HG03342 (cell line): ENCODE data around the gene ZNF646.

Source experiments
- ATAC-seq: cut with Tn5 transposase; IDR thresholded peaks from one replicate; pipeline ENCODE4 v1.9.1; 2021; ENCODE audit warnings: mild to moderate bottlenecking, moderate library complexity; ENCODE audit not compliant: unreplicated experiment

ZNF646 gene, protein sequence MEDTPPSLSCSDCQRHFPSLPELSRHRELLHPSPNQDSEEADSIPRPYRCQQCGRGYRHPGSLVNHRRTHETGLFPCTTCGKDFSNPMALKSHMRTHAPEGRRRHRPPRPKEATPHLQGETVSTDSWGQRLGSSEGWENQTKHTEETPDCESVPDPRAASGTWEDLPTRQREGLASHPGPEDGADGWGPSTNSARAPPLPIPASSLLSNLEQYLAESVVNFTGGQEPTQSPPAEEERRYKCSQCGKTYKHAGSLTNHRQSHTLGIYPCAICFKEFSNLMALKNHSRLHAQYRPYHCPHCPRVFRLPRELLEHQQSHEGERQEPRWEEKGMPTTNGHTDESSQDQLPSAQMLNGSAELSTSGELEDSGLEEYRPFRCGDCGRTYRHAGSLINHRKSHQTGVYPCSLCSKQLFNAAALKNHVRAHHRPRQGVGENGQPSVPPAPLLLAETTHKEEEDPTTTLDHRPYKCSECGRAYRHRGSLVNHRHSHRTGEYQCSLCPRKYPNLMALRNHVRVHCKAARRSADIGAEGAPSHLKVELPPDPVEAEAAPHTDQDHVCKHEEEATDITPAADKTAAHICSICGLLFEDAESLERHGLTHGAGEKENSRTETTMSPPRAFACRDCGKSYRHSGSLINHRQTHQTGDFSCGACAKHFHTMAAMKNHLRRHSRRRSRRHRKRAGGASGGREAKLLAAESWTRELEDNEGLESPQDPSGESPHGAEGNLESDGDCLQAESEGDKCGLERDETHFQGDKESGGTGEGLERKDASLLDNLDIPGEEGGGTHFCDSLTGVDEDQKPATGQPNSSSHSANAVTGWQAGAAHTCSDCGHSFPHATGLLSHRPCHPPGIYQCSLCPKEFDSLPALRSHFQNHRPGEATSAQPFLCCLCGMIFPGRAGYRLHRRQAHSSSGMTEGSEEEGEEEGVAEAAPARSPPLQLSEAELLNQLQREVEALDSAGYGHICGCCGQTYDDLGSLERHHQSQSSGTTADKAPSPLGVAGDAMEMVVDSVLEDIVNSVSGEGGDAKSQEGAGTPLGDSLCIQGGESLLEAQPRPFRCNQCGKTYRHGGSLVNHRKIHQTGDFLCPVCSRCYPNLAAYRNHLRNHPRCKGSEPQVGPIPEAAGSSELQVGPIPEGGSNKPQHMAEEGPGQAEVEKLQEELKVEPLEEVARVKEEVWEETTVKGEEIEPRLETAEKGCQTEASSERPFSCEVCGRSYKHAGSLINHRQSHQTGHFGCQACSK (N-terminal part only)

DNA sequence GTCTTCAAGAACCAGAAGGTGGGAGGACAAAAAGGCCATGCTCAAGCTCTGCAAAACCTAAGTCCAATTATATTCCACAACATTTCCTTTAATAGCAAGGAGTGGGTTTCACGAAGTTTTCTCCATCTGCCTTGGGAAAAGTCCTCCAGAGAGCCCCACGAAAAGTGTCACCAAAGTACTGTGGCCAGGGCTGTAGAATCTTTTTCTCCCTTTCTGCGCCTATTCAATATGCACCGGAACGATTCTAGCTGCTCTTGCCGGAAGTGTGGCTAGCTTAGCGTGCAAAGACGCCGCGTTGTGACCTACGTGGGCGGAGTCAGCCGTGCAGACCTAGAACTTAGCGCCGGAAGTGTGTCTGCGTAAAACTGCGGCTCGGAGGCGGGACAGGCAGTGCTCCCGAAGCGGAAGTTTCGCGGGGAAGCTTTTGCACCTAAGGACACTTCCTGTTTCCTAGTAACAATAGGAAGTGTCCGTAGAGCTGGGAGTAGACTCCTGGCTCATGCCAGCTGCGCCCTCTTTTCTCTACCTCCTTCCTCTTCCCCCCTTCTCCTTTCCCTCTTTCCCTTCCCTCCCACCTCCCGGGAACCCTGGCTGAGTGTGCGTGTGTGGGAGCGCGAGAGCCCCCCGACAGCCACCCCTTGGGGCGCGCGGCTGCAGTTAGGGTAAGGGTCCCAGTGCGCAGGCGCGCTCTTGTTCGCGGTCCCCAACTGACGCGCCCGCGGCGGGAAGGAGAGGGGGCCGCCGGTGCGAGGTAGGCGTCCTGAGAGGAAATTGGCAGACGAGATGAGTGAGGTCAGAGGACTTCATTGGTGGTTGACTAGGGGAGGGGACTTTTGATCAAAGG is at the start of gene ZNF646, which contains the start of gene ZNF668:
Gene ZNF646, plus strand, starts transcription at position 453 of the 844 bp plus-strand sequence. CDS start 1,903 bp downstream, outside the sequence.
Gene ZNF668, minus strand, starts transcription at position 271 of the 844 bp plus-strand sequence. CDS start 9,781 bp downstream, outside the sequence.
- peak; percentile 67 for ATAC-seq

DNA sequence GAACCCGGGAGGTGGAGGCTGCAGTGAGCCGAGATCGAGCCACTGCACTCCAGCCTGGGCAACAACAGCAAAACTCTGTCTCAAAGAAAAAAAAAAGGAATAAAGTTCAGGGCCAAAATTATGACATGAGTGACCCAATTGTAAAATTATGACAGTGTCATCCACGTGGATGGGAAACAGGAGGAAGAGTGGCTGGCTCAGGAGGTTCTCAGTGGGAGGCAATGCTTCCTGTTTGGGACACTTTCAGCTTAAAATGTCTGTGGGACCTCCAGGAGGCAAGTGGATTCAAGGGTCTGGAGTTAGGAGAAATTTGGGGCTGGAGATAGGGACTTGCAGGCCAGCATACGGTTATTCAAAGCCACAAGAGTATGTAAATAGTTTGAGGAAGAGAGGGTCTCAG is 48.9 kb upstream of the ZNF646 start:
- ATAC-seq, result no peak

DNA sequence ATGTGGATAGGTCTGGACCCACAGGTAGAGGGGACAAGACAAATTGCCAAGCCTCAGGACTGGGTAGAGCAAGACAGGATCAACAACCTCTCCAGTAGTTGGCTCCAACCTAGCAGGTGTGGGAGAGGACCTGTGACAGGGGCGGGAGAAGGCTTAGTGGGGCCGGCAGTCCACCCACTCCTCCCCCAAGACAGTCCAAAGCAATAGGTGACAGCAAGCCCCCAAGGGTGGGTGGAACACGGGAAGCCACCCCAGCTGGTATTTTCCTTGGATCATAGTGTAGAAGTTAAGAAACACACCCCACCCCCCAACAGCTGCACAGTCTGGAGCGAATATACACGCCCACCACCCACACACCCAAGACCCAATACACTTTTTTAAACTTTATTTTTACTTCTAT is 45.0 kb upstream of the ZNF646 start:
- ATAC-seq, result no peak

DNA sequence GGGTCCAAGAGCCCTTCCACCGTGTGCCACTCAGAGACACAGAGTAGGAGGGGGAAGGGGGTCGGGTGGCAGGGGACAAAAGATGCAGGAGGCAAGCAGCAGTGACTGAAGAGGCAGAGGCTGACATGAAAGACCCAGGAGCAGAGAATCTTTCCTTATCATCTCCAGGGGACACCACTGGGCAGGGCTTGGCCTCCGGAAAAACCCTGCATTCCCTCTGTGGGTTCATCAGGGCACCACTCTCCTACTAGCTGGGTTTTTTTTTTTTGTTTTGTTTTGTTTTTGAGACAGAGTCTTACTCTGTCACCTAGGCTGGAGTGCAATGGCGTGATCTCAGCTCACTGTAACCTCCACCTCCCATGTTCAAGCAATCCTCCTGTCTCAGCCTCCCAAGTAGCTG is 42.9 kb upstream of the ZNF646 start:
- no peak for ATAC-seq

DNA sequence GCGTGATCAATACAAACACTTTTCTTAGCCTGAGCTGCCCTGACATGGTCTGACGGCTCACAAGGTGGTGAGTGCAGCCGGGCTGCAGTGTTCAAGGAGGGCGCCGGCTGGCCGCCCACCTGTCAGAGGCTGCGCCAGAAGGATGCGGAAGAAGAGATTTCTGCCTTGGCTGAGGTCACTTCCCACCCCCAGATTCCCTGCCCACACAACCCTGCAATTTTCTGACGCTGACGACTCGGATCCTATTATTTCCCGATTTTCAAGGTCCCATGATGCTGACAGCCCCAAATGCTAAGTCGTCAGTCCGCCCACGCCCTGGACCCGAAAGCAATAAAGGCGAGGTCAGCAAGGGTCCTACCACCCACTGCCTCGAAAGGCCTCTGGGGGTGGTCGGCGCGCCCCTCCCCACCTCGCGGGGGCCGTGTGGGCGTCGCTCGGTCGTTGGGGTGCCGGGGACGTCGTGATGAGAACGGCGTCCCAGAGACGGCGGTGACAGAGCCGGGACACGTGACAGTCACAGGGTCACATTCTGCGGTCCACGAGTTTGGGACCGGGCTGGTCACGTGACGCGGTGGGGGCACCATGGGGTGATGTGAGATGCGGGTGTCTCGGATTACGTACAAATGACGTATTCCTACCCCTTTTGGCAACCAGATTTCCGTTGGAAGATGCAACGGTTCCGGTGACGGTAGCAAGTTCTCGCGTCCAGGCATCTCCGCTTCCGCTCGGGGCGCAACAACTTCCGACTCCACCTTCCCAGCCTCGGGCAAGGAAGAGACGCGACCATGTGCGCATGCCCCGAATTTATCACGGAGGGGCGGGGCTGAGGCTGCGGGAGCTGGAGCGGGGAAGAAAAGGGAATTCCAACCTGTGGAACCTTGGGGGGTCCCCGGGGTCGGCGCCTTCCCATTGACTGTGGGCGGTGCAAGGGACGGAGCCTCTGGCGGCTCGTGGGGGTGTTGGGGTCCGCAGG is 41.2 kb upstream of the ZNF646 start, which contains the start of gene STX4:
Gene STX4, plus strand, starts transcription at position 823 of the 973 bp plus-strand sequence. CDS start 248 bp downstream, outside the sequence.
- ATAC-seq, result peak; percentile 76

DNA sequence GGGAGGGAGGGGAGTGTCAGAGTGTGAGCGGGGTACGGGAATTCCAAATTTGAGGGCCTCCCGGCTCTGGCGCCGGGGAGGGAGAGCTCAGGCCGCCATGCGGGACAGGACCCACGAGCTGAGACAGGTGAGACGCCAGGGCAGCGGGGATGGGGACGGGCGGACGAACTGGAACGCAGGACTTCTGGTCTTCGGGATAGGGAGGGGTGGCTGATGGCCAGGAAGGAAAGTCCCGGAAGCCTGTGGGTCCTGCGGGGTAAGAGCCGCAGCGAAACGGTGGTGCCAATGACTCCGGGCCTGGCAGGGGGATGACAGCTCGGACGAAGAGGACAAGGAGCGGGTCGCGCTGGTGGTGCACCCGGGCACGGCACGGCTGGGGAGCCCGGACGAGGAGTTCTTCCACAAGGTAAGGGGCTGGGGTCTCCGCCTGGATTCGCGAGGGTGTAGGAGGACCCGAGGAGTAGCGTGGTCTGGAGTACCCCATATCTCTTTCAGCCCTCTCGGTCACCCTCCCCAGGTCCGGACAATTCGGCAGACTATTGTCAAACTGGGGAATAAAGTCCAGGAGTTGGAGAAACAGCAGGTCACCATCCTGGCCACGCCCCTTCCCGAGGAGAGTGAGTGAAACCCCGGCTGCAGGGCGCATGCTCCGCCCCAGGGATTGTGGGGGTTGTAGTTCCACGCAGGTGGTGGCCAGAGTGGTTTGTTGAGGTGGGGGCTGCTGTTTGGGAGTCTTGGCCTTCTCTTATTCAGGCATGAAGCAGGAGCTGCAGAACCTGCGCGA is 40.3 kb upstream of the ZNF646 start:
- ATAC-seq, result peak; percentile 39

DNA sequence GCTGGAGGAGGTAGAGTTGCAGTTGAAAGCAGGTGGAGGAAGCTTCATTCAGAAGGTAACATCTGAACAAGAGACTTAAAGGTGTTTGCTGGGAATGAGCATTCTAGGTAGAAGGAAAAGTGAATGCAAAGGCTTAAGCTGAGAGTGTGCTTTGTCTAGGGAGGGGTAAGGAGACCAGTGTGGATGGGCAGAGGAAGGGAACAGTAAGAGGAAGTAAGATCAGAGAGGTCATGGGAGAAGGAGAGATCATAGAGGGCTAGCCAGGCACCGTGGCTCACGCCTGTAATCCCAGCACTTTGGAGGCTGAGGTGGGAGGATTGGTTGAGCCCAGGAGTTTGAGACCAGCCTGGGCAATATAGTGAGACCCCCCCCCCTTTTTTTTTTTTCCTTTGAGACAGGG is 37.5 kb upstream of the ZNF646 start:
- ATAC-seq, result no peak

DNA sequence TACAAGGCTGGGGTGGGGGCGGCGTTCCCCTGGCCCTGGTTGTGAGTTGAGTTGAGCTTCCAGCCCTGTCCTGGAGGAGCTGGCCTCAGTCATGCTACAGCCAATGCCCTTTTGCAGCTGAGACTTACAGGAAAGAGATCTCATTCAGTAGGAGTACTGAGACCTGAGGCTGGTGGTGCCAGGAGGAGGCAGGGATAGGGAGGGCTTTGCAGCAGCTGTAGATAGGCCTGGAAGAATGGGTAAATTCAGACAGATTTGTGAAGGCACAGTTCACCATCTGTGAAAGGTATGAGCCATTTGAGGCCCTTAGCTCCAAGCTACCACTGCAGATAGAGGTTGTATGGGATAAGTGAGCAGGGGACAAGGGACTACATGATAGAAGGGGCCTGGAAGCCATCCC is 35.2 kb upstream of the ZNF646 start:
- no peak for ATAC-seq

DNA sequence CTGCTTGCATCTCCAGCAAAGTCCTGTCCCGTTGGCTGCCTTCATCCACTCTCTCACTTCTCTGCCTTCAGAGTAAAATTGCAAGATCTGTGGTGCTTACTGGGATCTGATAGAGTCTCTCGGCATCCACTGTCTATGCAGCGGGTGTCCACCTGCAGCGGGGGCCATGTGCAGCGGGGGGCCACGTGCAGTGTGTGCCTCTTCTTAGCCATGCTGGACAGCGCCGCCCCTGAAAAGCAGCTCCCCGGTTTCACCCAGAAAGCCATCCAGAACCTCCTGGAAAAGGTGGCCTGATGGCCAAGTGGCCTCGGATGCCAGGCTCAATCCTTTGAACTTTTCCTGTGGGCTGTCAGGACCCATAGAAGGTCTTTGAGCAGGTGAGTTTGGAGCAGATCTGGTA is 31.4 kb upstream of the ZNF646 start:
- ATAC-seq, result no peak

DNA sequence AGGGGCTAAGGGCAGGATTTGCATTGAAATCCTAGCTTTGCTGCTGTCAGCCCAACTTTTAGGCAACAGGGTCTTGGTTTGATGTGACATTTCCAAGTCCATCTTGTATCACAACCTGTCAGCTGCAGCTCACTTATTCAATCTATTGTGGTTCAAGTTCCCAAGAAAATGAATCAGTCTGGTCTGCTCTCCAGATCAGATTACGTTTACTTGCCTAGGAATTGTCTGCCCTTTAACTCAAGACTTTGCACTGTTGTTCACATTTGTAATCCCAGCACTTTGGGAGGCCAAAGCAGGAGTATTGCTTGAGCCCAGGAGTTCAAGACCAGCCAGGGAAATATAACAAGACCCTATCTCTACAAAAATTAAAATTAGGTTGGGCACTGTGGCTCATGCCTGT is 30.9 kb upstream of the ZNF646 start:
- no peak for ATAC-seq

DNA sequence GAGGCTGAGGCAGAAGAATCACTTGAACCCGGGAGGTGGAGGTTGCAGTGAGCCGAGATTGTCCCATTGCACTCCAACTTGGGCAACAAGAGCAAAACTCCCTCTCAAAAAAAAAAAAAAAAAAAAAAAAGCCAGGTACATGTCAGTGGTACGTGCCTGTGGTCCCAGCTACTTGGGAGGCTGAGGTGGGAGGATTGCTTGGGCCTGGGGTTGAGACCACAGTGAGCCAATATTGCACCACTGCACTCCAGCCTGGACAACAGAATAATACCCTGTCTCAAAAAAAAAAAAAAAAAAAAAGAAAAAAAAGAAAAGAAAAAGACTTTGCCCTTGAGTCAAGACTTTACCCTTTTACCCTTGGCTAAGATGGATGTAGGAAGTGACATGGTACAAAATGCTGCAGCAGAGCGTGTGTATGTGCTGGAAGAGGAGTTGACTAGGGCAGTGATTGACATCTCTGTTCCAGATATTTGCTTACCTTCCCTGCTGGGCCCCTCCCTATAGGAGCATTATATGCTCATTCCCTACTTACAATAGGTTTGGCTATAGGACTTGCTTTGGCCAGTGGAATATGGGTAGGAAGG is 30.2 kb upstream of the ZNF646 start:
- ATAC-seq, result no peak

DNA sequence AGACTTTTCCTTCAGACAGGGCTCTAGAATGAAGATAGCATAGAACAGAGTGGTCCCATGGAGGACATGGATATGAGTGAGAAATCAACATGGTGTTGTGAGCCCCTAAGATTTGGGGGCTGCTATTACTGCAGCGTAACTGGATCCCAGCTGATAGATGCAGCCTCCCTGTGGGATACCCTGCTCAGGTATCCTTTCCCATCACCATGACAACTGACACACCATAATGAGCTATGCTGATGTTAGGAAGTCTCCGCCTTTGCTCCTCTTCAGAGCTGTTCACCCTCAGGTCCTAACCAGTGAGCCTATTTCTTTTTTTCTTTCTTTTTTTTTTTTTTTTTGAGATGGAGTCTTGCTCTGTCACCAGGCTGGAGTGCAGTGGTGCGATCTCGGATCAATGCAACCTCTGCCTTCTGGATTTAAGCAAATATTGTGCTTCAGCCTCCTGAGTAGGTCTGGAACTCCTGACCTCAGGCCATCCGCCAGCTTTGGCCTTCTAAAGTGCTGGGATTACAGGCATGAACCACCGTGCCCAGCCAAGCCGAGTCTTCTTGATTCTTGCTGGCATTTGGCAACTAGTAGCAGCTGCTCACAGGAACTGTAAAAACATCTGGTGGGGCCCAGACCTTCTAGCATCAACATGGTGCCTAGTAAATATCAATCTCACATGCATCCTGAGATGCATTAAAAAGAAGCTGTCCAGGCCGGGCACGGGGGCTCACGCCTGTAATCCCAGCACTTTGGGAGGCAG is 23.8 kb upstream of the ZNF646 start:
- no peak for ATAC-seq

DNA sequence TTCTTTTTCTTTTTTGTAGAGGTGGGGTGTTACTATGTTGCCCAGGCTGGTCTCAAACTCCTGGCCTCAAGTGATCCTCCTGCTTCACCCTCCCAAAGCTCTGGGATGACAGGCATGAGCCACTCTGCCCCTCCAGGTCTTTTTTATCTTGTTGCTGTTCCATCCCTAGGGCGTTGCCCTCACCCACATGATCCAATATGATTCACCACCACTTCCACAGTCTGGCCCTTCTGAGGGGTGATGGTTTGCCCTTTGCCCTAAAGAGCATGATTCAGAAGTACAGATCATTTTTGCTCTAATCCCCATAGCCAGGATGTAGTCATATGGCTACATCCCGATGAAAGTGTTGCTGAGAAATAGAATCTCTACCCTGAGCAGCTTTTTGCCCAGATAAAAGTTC is 22.1 kb upstream of the ZNF646 start:
- ATAC-seq, result no peak

DNA sequence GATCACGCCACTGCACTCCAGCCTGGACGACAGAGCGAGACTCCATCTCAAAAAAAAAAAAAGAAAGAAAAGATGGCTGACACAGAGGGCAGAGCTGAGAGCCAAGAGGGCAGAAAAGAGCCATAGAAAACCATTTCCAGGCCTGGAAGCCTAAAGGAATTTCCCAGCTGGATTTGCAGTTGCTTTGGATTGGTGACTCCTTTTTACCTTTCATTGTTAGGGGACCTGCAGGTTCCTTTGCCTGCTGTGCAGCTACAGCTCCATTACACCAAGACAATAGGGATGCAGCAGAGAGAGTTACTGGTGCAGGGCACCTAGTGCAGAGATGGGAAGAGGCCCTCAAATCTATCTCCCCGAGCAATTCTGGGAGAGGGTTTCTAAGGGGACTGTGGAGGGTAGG is 18.6 kb upstream of the ZNF646 start:
- no peak for ATAC-seq

DNA sequence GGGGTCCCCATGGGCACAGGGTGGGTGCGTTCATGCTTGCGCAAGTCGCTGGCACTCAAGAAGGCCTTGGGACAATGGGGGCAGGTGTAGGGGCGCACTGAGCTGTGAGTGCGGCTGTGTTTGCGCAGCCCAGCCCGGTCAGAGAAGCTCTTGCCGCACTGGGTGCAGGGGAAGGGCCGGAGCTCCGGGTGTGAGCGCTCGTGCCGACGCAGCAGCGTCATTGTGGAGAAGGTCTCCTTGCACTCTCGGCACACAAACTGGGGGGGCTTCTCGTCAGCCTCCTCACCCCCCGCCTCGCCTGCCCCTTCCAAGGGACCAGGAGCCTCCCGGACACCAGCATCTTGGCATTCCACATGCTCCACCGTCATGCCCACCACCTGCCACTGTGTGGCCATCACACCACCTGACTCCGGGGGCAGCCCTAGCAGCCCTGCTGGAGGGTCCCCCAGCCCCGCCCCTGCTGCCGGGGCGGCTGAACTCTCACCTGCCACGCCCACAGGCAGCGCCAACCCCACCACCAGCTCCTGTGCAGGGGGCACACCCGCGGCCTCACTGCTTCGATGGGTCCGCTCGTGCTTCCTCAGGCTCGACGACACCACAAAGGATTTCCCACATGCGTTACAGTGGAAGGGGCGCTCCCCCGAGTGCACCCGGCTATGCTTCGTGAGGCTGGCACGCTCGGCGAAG is 13.0 kb upstream of the ZNF646 start:
- no peak for ATAC-seq

DNA sequence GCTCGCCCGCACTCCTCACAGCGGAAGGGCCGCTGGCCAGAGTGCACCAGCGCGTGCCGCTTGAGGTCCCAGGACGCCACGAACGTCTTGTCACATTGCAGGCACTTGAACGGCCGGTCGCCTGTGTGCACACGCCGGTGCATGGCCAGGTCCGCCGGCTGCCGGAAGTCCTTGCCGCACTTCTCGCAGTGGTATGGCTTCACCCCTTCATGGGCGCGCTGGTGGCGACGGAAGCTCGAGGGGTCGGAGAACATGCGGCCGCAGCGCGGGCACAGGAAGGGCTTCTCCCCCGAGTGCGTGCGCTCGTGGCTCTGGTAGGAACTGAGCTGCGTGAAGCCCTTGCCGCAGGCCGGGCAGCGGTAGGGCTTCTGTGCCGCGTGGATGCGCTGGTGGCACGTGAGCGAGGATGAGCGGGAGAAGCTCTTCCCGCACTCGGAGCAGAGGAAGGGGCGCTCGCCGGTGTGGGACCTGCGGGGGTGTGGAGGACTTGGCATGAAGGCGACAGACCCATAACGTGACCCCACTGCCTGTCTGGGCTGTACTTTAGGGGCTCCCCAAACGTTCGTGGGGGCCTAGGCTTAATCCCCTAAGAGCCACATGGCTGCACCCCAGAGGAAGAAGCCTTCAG is 12.3 kb upstream of the ZNF646 start:
- no peak for ATAC-seq
